WTC11 (cell line): ENCODE measurements around the gene DHRSX.

Experiments
- ATF1 ChIP-seq: sonication (generic); formaldehyde crosslinking; IDR thresholded peaks from 2 replicates; pipeline ENCODE4 v1.8.1; 2023; ENCODE audit warnings: mild to moderate bottlenecking, moderate library complexity, missing genetic modification reagents
- JUN ChIP-seq: sonication (generic); formaldehyde crosslinking; IDR thresholded peaks from 2 replicates; pipeline ENCODE4 v1.8.0; 2023; ENCODE audit warnings: mild to moderate bottlenecking, missing genetic modification reagents
- SP1 ChIP-seq: sonication (generic); formaldehyde crosslinking; conservative IDR thresholded peaks from 2 replicates; pipeline ENCODE4 v1.8.1; 2022; ENCODE audit warnings: missing genetic modification reagents
- ZNF138 ChIP-seq: sonication (generic); formaldehyde crosslinking; conservative IDR thresholded peaks from 2 replicates; pipeline ENCODE4 v1.8.1; 2022; ENCODE audit warnings: mild to moderate bottlenecking, moderate library complexity, missing genetic modification reagents
- TF ChIP-seq, protein P1 (sequence below): fragments of 200-600 bp; IDR thresholded peaks from 2 replicates; pipeline ENCODE4 v1.8.0; 2022; ENCODE audit warnings: antibody characterized with exemption
- TF ChIP-seq, protein P2 (sequence below): sonication (generic); formaldehyde crosslinking; IDR thresholded peaks from 2 replicates; pipeline ENCODE4 v1.8.0; 2022; ENCODE audit warnings: mild to moderate bottlenecking, missing genetic modification reagents
- TF ChIP-seq, protein P3 (sequence below): sonication (generic); formaldehyde crosslinking; IDR thresholded peaks from 2 replicates; pipeline ENCODE4 v1.8.1; 2022; ENCODE audit warnings: low read depth, missing genetic modification reagents, borderline replicate concordance
- TF ChIP-seq, protein P4 (sequence below): sonication (generic); formaldehyde crosslinking; IDR thresholded peaks from 2 replicates; pipeline ENCODE4 v1.8.0; 2022; ENCODE audit warnings: mild to moderate bottlenecking, missing genetic modification reagents
- TF ChIP-seq, protein P5 (sequence below): sonication (generic); formaldehyde crosslinking; IDR thresholded peaks from 2 replicates; pipeline ENCODE4 v1.8.1; 2023; ENCODE audit warnings: mild to moderate bottlenecking, missing genetic modification reagents

DNA sequence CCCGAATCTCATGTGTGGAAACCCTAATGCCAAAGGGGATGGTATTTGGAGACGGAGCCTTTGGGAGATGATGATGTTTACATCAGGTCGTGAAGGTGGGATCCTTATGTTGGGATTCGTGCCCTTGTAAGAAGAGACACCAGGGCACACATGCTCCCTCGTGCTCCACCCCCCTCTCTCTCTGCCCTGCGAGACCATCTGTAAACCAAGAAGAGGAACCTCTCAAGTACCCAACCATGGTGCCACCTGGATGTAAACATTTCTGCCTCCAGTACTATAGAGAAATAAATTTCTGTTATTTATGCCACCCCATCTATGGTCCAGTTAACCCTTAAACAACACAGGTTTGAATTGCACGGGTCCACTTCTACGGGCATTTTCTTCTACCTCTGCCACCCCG lies 179.4 kb downstream of the DHRSX start:
- TF ChIP-seq, protein P1, sequence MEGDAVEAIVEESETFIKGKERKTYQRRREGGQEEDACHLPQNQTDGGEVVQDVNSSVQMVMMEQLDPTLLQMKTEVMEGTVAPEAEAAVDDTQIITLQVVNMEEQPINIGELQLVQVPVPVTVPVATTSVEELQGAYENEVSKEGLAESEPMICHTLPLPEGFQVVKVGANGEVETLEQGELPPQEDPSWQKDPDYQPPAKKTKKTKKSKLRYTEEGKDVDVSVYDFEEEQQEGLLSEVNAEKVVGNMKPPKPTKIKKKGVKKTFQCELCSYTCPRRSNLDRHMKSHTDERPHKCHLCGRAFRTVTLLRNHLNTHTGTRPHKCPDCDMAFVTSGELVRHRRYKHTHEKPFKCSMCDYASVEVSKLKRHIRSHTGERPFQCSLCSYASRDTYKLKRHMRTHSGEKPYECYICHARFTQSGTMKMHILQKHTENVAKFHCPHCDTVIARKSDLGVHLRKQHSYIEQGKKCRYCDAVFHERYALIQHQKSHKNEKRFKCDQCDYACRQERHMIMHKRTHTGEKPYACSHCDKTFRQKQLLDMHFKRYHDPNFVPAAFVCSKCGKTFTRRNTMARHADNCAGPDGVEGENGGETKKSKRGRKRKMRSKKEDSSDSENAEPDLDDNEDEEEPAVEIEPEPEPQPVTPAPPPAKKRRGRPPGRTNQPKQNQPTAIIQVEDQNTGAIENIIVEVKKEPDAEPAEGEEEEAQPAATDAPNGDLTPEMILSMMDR = no peak
- TF ChIP-seq, protein P2, sequence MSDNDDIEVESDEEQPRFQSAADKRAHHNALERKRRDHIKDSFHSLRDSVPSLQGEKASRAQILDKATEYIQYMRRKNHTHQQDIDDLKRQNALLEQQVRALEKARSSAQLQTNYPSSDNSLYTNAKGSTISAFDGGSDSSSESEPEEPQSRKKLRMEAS (CRISPR knock-in tag) = no peak
- TF ChIP-seq, protein P3, sequence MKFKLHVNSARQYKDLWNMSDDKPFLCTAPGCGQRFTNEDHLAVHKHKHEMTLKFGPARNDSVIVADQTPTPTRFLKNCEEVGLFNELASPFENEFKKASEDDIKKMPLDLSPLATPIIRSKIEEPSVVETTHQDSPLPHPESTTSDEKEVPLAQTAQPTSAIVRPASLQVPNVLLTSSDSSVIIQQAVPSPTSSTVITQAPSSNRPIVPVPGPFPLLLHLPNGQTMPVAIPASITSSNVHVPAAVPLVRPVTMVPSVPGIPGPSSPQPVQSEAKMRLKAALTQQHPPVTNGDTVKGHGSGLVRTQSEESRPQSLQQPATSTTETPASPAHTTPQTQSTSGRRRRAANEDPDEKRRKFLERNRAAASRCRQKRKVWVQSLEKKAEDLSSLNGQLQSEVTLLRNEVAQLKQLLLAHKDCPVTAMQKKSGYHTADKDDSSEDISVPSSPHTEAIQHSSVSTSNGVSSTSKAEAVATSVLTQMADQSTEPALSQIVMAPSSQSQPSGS = no peak
- TF ChIP-seq SP1 (CRISPR knock-in tag) (no peak), JUN (CRISPR knock-in tag) (no peak), ZNF138 (CRISPR knock-in tag) (no peak), ATF1 (CRISPR knock-in tag) (no peak)
- TF ChIP-seq, protein P4, sequence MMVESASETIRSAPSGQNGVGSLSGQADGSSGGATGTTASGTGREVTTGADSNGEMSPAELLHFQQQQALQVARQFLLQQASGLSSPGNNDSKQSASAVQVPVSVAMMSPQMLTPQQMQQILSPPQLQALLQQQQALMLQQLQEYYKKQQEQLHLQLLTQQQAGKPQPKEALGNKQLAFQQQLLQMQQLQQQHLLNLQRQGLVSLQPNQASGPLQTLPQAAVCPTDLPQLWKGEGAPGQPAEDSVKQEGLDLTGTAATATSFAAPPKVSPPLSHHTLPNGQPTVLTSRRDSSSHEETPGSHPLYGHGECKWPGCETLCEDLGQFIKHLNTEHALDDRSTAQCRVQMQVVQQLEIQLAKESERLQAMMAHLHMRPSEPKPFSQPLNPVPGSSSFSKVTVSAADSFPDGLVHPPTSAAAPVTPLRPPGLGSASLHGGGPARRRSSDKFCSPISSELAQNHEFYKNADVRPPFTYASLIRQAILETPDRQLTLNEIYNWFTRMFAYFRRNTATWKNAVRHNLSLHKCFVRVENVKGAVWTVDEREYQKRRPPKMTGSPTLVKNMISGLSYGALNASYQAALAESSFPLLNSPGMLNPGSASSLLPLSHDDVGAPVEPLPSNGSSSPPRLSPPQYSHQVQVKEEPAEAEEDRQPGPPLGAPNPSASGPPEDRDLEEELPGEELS (CRISPR knock-in tag) = no peak
- TF ChIP-seq, protein P5, sequence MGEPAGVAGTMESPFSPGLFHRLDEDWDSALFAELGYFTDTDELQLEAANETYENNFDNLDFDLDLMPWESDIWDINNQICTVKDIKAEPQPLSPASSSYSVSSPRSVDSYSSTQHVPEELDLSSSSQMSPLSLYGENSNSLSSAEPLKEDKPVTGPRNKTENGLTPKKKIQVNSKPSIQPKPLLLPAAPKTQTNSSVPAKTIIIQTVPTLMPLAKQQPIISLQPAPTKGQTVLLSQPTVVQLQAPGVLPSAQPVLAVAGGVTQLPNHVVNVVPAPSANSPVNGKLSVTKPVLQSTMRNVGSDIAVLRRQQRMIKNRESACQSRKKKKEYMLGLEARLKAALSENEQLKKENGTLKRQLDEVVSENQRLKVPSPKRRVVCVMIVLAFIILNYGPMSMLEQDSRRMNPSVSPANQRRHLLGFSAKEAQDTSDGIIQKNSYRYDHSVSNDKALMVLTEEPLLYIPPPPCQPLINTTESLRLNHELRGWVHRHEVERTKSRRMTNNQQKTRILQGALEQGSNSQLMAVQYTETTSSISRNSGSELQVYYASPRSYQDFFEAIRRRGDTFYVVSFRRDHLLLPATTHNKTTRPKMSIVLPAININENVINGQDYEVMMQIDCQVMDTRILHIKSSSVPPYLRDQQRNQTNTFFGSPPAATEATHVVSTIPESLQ = no peak
